HG02678 (cell line): ENCODE data around the gene TACC3.

Experiments used
- ATAC-seq: cut with Tn5 transposase; IDR thresholded peaks from one replicate; pipeline ENCODE4 v1.9.1; 2021; ENCODE audit warnings: mild to moderate bottlenecking, moderate library complexity; ENCODE audit not compliant: unreplicated experiment

Gene TACC3

DNA sequence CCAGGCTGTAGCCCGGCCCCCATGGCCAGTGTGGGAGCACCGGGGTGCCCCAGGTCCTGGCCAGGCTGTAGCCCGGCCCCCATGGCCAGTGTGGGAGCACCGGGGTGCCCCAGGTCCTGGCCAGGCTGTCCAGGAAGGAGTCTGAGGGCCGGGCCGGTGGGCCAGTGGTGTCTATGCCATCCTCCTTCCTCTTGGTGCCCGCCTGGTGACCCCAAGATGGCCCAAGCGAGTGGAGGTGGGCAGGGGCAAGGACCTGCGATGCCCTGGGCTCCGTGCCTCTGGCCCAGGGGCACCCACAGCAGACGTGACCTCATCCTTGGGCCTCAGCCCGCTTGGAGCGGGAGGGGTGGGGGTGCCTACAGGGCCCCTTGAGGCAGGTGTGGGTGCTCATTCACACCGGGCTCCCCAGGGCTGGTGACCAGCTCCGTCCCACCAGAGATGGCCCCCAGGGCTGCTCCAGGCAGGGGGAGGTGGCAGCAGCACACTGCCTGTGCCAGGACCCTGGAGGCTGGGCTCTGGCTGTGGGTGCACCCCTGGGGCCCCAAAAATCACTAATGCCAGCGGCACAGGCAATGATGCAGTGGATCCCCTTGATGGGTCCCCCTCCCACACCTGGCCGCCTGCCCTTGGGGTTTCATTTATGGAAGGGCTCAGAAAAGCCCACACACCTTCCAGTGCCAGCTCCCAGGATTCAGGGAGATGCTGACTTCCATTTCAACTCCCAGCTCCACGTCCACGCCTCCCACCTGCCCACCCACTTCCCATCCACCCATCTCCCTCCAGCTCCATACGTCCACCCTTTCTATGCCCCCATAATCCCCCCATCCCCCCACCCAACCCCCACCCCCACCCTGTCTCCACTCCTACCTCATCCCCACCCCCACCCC lies 35.8 kb downstream of the TACC3 start:
- no peak for ATAC-seq

DNA sequence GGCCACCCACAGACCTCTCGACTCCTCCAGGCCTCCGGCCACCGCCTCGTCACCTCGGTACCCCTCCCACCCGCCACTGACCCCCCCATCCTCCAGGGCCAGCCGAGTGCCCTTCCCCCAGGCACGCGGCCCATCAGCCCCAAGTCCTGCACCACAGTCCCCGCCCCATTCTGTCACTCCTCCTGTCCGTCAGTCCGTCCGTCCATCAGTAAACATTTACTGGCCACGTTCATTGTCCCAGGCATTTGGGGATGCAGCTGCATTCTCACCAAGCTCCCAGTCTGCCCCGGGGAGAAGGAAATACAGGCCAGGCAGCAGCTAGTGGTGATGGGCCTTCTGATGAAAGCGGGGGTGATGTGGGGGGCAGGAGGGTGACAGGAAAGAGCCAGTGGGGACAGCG lies 36.5 kb downstream of the TACC3 start:
- no peak for ATAC-seq

DNA sequence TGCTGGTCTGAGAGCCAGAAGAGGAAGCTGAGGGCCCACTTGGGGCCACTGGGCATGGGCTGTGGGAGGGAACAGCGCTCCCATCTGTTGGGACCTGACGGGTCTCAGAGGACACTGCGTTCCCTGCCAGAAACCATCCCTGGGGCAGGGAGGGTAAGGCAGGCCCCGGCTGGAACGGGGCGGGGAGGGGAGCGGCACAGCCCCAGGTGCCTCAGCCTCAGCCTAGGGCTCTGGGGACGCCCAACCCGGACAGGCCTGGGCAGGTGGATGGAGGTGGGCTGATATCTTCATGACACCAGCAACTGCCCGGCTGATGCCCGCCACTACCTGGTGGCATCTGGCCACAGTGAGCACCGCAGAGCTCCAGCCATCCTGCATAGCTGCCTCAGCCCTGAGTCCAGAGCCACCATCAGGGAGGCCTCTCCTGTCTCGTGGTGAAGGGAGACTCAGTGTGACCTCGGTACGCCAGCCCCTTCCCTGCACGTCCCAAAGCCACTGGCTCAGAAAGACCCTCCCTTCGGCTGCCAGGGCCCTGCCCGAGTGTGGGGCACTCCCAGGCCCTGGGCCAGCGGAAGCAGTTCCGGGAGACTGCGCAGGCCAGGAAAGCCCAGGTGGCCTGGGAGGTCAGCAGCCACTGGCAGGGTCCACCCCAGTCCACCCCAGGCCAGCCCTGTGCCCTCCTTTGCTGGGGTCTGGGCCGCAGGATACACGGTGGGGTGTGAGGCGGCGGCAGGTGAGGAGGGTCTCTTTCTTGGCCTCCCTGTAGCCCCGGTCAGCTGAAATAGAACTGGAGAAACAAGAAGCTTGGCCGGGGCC lies 37.2 kb downstream of the TACC3 start:
- no peak for ATAC-seq

- ATAC-seq, result no peak
Observed at GRCh38 chr4:1759170-1759817, 38.0 kb downstream of the TACC3 start.

GRCh38 chr4:1759818-1760223 lies 38.5 kb downstream of the TACC3 start:
- ATAC-seq, result no peak

DNA sequence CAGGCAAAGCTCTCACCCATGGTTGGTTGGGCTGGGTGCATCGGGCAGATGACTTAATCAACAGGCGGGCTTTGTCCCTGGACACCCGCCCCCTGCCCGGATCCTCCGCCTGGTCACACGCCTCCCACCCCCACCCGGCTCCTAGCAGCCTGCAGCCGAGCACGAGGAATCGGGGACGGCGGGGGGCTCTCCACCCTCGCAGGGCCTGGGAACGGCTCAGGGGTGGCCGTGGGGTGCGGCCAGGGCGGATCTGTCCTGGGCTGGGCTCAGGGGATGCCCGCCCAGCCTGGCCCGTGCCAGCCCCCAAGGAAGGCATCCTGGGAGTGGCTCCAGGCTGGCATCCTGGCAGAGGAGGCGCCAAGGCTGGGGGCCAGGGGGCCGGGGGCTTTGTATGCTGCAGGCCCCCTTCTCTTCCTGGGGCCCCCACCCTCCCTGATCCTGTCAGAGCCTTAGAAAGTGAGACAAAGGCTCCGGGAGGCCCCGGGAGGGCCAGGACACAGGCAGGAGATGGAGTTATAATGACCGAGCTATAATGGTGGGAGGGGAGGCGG lies 39.3 kb downstream of the TACC3 start:
- no peak for ATAC-seq

DNA sequence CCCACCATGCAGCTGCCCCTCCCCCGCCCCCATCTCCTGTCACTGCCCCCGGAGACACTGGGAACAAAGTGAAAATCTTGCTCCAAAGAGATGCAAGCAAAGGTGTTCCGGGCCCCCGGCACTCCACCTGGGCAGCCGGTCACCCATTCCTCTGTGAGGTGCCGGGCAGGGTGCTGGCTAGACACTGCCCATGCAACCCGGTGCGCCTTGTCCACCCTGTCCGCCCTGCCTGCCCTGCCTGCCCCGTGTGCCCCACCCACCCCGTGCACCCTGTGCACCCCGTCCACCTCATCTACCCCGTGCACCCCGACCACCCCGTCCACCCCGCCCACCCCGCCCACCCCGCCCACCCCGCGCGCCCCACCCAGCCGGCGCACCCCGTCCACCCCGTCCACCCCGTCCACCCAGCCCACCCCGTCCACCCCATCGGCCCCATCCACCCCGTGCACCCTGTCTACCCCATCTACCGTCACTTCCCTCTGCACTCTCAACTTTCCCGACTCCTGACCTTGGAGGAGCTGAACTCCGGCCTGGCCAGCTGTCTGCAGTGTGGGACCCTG lies 39.9 kb downstream of the TACC3 start:
- no peak for ATAC-seq

DNA sequence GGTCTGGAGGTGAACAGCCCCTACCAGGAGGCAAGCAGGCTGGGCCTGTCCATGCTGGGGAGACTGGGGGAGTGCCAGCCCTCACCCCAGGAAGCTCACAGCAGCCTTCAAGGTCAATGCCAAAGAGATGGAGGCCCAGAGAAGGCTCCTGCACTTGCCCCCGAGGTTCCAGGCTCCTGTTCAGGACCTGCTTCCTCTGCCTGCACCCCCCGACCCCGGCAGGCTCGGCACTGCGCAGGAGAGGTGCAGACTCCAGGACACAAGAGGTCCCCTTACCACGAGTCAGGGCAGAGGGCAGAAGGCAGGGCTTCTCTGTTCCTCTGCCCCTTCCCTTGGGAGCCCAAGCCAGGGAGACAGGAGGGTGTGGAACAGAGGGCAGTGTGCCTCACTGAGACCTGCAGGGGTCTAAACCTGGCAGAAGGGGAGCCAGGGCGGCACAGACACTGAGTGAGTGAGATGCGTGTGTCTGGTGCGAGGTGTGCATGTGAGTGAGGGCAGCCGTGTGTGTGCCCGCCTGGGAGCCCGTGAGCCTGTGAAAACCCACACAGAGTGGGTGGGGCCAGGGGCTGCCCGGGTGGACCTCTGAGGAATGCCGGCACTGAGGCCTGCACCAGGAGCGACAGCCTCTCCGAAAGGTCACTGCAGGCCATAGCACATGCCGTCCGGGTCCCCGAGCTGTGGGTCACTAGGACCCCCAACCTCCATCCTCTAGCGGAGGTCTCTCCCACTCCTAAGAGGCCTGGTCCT lies 41.1 kb downstream of the TACC3 start:
- ATAC-seq, result no peak

GRCh38 chr4:1763070-1763549 lies 41.8 kb downstream of the TACC3 start:
- no peak for ATAC-seq

GRCh38 chr4:1763550-1764080 lies 42.3 kb downstream of the TACC3 start:
- ATAC-seq, result no peak

GRCh38 chr4:1764670-1765069 lies 43.3 kb downstream of the TACC3 start:
- ATAC-seq, result no peak

GRCh38 chr4:1765409-1766072 lies 44.2 kb downstream of the TACC3 start:
- ATAC-seq, result no peak

GRCh38 chr4:1766106-1767060 lies 45.1 kb downstream of the TACC3 start:
- no peak for ATAC-seq

- ATAC-seq, result no peak
Observed at GRCh38 chr4:1767061-1767769, 45.9 kb downstream of the TACC3 start.

GRCh38 chr4:1767770-1768366 lies 46.5 kb downstream of the TACC3 start:
- no peak for ATAC-seq

DNA sequence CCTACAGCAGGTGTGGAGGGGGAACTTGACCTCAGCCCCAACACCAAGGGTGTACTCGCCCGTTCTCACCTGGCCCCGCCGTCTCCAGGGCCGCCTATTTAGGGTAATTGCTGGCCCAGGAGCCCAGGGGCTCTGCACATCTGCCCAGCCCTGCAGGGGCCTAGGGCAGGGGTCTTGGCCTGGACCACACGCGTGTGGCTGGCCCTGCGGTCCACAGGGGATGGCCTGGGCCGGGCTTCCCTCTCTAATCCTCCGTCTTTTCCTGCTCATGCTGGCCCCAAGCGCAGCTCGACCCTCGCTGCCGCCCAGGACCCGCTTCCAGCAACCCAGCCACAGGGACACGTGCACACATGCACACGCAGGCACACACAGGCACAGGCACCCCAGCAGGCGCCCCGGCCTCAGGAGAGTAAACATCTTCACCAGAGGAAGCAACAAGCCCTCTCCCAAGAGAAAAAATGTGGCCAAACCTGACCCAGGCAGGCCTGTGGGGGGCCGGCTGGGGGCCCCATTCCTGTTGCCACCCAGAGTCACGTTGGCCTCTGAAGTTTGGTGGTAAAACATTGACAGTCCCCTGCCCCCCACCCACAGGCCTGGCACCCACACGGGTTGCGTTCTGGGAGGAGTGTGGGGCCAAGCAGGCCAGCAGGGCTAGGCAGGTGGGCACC lies 47.2 kb downstream of the TACC3 start:
- no peak for ATAC-seq

DNA sequence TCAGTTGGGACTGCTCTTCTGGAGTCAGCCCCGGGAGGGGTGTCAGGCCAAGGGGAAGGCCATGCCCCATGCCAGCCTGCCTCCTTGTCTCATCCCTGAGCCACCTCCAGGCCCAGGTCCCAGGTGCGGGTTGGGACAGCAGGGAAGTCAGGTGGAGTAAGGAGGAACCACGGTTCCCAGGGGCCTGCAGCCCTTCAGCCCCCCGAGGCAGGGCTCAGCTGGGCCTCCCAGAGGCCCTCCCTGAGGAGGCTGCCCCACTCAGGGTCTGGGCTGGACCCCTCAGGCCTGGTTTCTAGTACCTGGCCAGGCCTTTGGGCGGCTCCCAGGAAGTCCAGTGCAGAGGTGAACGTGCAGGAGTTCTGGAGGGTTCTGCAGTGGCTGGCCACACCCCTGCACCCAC lies 48.4 kb downstream of the TACC3 start:
- ATAC-seq, result no peak
